NCI-H69 (cell line): ENCODE results near the gene CATSPER1.
"Not testable (repeated sequence)": the region's sequence is repeated elsewhere in the genome, so short reads cannot be mapped to it uniquely, and the experiment has no call there.

Experiments used
- DNase-seq: peaks from one replicate; lab custom pipeline; 2025; lab: John Stamatoyannopoulos, UW

Gene CATSPER1

DNA sequence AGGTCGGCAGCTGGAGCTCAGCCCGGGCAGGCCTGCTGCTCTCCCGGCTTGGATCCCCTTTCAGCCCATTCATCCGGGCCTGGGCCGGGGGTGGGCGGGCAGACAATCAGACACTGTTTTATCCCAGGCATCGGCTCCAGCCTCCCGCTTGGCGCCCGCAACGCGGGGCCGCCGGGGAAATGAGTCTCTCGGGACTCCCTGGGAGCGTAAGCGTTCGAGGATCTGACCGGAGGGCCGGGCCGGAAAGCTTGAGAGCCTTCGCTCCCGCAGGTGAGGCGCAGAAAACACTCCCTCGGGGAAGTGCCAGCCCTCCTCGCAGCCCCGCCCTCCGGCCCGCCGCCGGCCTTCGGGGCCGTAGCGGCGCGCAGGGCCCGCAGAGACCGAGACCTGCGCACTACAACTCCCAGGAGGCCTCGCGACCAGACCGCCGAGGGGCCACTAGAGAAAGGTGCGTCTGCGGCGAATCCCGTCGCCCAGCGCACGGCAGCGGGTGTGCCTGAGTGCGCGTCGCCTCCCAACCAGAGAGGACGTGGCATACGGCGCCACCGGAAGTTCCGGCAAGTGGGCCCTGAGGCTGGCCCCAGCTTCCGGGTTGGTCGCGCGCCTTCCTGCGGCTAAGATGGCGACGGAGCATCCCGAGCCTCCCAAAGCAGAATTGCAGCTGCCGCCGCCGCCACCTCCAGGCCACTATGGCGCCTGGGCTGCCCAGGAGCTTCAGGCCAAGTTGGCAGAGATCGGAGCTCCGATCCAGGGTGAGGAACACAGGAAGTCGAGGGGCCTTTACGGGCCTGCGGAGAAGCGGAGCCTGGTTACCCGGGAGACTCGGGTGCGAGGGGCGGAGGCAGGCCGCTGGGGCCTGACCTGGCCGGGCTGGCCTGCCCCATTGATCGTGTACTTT, 25.7 kb upstream of the CATSPER1 start, which contains the start of gene SF3B2:
SF3B2 (plus strand) TSS at position 599 of the 898 bp plus-strand sequence; CDS start at position 620, 21 bp downstream.
- DNase-seq: peak; percentile 99

DNA sequence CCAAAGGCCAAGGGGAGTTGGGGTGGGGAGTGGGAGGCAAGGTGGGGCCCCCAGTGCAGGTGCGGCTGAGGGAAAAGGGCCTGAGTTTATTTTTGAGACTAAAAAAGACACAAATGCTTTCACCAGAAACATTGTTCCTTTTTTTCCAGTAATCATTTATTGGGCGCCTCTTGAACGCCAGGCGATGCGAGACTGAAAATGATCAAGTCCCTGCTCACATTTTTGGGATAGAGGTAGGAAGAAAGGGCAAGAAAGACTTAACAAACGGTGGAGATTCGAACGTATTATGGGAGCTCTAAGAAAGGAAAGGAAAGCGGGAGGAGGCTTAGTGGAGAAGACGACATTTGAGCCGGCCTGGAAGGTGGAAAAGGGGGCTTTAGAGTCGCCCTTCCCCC, 25.1 kb upstream of the CATSPER1 start:
- DNase-seq: no peak

DNA sequence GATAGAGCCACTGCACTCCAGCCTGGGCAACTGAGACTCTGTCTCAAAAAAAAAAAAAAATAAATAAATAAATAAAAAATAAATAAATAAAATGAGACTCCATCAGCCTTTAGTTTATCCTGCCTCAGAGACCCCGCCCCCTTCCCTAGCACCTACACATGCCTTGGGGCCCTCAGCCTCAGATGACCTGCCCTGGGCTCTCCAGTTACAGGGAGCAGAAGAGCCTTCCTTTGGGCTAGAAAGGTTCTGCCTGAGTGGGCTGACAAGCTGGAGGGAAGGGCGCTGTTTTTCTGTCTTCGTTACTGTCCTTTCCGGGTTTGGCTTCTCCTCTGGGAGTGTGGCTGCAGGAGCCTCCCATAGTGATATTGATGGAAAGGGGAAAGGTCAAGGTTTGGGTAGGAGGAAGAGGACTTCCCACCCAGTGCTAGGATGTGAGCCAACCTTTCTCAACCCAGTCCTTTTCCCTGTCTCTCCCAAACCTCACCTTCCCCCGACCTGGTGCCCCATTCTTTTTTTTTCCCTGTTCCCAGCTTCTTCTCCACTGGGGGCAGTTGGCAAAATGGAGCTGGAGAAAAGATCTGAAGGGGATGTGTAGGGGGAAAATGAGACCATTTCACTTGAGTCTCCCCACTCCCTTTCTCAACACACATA, 24.4 kb upstream of the CATSPER1 start:
- no peak for DNase-seq

DNA sequence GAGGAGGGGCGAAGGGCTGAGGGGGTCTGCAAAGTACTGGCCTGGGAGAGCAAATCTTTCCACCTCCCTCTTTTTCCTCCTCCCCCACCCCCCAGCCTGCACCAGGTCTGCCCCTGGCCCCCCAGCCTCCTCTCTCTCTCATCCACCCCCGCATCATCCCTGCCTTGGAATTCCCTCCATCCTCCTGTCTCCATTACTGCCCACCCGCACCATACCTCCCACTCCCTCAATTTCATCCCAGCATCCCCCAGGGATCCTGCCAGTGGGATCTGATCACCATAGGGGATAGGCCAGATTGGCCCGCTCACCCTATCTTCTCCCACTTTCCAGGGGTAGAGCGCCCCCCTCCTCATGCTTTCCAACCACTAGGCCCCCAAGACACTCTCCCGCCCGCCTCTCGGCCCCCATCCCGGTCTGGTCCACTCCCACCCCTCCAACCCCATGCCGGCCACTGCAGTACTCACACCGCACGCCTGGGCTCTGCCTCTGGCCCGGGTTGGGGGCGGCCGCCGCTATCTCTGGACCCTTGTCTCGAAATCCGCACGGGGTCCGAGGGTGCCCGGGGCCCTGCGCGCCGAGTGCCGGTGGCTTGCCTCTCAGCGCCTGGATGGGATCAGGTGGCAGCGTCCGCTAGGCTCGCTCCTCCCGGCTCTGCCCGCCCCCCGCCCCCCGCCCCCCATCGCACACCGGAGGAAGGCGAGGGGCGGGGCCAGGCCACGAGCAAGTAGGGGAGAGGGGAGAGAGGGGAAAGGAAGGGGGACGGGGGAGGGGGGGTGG, 22.5 kb upstream of the CATSPER1 start, which contains the start of gene GAL3ST3:
GAL3ST3 (minus strand) TSS at position 615 of the 777 bp plus-strand sequence. CDS start 3,746 bp downstream, outside the sequence.
- DNase-seq: peak; percentile 75

DNA sequence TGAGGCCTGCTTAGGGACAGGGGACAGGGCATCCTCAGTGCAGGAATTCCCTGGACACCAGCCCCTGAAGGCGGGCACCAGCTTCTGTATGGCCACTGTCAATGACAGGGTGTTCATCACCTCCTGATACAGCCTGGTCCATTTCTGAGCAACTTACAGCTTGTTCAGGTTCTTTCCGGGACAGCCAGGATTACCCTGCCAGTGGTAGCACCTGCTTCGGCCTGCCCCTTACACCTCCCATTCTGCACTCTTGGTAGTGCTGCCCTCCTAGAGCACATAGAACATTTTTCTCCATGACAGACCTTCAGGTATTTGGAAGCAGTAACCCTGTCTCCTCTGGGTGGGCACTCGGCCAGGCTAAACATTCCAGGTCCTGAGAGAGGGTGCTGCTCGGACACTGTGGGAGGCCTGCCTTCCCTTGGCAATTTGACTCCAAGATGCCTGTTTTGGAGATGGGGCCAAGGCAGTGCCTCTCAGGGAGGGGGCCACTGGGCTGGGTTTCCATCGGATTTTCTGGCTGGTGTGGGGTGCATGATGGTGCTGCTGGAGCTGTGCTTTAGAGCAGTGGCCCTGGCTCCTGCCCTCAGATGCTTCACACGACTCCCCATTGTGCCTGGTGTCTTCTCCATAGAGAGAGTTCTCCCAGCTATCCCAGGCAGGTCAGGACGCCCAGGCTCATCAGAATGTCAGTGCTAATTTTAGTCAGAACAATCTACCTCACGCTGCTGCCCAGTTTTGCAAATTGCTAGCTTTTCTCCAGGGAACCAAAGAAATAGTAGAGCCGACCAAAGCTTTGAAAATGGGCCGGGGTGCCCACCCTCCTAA, 21.5 kb upstream of the CATSPER1 start:
- DNase-seq: no peak

DNA sequence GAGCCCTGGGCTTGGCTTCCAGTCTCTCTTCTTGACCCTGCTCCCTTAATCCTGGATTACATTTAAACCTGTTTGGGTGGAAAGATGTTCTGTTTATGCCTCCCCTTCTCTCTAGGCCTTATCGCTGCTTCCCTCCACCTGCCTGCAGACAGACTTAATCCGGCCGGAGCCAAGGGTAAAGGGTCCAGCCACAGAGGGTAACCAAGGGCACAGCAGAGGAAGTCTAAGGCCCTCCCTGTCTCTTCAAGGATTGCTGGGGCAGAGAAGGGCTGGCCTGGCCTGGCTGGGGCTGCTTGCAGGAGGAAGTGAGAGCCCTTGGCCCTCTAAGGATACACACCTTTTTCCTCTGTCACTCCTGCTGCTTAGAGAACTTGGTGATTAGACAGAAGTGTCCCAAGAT, 20.6 kb upstream of the CATSPER1 start:
- no peak for DNase-seq

DNA sequence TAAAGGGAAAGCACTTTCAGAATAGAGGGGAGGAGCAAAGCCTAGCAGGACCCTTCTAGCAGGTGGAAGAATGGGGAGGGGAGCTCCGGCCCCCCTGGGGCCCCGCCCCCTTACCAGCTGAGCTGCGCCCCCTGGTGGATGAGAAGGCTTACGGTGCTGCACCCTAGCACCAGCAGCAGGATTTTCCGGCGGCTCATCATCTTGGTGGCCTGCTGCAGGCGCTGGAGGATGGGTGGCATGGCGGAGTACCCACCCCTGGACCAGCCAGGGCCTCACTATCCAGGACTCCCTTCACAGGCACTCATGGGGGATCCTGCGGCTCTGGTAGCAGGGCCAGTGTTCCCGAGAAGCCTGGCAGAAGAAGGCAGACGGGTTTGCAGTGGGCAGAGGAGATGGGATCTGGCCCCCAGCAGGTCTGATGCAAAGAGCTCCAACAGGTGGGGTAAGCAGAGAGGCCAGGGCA, 18.9 kb upstream of the CATSPER1 start:
- peak; percentile 90 for DNase-seq

DNA sequence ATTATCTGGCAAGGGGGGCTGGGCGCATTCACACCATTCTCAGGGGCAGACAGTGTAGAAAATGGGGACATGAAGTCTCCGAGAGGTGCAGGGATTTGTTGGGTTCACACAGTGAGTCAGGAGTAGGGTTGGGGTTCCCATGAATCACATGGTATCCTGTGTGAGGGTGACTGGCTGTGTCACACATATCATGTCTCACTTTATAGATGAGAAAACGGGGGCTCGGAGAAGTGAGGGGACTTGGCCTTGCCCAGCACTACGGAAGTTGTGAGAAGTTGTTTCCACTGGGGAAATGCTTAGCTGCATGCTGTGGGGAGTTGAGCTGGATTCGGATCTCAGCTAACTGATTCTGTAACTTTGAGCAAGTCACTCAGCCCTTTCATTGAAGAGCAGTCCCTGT, 18.5 kb upstream of the CATSPER1 start:
- no peak for DNase-seq

DNA sequence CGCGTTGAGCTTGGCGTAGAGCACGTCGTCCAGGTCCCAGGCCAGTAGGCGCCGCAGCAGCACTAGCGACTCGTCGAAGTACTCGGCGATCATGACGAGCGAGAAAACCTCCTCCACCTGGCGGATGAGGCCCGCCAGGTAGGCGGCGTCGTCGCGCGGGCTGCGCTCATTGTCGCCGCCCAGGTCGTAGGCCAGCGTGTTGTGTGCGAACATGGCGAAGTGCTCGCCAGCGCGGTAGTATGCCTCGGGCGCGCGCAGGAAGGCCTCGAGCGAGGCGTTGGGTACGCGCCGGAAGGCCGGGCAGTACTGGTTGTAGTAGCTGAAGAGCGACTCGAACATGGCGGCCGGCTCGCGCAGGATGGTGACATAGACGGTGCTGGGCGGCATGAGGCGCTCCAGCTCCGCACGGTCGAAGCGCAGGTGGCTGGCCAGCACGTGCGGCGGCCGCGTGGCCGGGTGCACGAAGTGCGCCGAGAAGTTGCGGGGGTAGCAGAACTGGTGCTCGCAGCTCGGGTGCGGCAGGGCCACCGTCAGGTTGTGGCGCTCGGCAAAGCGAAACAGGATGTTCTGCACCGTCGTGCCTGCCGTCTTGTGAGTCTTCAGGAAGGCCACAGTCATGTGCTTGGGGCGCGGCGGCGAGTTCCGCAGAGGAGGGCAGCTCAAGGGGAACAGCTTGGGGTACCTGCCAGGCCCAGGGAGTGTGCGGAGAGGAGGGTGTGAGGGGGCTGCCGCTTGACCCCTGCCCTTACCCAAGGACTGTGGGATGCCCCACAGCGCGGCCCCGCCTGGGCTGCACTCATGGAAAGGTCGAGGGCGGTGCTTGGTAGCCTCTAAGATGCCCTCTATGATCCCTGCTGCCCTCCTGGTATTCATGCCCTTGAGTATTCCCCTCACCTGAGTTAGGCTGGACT, 17.0 kb upstream of the CATSPER1 start:
- DNase-seq: no peak

DNA sequence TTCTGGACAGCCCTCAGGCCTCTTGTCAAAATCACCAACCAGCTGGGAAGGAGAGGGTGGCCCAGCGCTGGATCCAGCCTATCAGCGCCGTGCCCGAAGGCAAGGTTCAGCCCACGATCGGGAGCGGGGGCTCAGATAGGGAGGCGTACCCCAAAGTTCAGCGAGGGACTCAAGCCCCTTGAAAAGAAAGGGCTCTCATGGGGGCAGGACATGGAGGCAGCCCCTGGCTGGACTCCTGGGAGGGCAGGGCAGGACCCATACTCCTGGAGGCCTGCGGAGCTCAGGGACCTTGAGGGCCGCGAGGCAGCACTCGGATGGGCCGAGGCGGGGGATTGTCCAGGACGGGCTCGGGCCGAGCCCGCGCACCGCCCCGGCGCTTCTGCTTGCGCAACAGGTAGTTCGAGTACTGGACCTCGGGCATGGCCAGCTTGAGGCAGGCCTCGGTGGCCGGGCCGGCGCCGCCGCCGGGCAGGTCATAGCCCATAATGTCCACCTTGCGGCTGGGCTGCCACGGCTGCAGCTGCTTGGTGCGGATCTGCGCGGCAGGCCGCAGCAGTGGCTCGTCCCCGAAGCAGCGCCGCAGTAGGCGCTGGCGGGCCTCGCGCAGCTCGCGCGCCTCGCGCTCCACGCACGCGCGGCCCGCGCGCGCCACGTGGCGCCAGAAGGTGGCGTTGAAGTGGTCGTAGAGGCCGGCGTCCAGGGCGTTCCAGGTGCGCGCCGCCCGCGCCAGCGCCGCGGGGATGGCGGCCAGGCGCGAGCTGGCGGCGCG, 16.1 kb upstream of the CATSPER1 start:
- DNase-seq: no peak

DNA sequence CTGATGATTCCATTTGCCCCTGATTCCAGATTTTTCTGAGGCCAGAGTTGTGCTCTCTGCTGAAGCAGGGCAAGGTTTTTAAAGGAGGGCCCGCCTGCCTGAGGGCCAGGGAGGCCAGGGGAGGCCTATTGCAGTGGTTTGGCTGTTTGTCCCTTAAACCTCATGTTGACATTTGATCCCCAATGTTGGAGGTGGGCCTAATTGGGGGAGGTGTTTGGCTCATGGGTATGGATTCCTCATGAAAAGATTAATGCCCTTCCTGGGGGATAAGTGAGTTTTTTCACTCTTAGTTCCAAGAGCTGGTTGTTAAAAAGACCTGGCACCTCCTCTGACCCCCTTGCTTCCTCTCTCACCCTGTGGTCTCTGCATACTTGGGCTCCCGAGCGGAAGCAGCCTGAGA, 13.5 kb upstream of the CATSPER1 start:
- no peak for DNase-seq

DNA sequence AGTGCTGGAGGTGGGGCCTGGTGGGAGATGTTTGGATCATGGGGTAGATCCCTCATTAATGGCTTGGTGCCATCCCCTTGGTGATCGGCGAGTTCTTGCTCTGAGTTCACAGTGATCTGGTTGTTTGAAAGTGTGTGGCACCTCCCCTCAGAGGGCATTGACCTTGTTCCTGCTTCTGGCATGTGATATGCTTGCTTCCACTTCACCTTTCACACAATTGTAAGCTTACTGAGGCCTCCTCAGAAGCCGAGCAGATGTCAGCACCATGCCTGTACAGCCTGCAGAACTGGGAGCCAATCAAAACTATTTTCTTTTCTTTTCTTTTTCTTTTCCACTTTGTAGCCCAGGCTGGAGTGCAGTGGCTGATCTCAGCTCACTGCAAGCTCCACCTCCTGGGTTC, 11.0 kb upstream of the CATSPER1 start:
- no peak for DNase-seq

DNA sequence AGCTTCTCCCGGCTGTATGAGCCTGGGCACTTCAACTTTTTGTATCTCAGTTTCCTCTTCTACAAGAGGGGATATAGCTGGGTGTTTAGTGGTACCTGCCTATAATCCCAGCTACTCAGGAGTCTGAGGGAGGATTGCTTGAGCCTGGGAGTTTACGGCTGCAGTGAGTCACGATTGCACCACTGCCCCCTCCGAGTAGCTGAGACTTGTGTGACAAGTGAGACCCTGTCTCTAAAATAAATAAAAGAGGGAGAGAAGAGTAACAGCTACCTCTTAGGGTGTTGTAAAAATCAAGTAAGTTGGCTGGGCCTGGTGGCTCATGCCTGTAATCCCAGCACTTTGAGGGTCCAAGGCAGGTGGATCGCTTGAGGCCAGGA, 10.0 kb upstream of the CATSPER1 start:
- DNase-seq: no peak

DNA sequence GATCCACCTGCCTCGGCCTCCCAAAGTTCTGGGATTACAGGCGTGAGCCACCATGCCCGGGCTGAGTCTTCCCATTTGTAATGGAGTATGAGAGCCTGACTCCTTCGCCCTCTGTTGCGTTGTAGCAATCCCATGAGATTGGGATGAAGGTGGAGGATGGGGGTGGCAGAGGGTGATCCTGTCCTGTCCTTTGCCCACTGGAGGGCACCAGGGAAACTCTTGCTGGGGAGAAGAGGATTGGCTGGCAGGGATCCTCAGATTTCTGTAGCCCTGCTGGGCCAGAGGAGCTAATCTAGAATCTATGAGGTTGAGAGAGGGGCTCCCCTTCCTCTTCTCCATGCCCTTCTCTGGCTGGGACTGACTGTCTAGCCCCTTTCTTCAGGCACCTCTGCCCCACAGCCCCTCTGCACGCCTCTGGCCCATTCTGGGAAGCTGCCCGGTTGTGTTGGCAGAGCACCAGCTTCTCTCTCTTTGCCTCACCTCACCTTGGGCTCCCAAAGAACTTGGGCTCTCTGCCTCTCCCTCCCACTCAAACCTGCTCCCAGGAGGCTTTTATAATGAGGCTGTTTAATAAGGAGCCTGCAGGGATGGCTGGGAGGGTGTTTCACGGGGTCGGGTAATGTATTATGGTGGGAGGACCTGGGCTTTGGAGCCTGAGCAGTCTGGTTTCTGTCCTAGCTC, 9.5 kb upstream of the CATSPER1 start:
- DNase-seq: peak; percentile 47

DNA sequence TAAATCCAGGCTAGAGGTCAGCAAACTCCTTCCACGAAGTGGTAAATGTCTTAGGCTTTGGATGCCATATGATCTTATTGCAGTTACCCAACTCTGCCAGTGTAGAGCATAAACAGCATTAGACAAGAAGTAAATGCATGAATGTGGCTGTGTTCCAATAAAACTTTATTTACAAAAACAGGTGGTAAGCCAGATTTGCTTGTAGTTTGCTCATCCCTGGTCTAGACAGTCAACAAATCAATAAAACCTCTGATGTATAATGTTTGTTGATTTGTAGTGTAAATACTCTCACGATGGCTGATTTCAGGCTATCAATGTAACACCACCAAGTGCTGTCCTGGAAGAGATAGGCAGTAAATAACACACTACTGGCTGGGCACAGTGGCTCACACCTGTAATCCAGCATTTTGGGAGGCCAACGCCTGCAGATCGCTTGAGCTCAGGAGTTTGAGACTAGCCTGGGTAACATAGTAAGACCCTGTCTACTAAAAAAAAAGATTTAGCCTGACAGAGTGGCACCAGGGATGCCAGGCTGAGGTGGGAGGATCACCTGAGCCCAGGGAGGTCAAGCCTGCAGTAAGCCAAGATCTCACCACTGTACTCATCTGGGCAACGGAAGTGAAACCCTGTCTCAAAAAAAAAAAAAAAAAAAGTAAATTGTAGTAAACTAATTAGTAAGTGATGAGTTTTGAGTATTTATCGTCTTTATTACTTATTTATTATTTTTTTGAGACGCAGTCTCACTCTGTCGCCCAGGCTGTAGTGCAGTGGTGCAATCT, 6.9 kb upstream of the CATSPER1 start:
- DNase-seq: no peak

DNA sequence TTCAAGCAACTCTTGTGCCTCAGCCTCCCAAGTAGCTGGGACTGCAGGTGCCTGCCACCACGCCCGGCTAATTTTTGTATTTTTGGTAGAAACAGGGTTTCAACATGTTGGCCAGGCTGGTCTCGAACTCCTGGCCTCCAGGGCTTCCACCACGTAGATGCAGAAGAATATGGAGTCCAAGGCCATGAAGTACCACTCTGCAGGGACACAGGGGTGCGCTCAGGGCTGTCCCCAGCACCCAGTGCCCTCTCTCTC, 3.2 kb downstream of the CATSPER1 start:
- DNase-seq: not testable (repeated sequence)

DNA sequence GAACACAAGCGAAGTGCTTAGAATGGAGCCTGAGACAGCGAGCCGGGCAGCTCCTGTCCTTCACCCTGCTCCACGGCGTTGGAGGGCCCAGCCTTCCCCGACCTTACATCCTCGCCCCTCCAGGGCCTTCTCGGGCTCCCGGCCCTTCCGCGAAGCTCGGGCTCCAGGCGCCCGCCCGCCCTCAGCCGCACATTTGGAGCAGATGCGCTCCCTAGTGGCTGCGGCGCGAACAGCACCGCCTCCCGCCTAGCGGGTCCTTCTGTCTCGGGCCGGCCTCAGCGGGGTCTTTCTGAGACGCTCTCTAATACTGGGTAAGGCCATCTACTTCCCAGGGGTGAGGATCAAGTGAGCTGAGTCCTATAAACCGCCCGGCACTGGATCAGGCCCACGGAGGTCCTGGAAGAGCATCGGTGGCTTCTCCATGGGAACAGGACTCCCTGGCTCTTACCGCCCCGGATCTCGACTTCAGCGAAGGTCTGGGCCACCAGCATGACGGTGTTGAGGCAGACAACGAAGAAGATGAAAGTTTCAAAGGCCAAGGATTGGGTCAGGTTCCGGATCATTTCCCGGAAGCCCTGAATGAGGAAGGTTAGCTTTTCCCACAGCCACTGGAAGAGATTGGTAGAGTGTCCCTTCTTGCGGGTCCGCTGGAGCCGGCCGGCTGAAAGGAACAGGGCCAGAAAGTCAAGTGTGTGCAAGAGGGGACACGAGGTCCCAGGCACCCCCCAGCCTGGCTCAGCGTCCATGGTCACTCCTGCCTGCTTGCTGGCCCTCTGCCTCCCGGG, 3.7 kb downstream of the CATSPER1 start:
- DNase-seq: peak; percentile 78
